Measurements from ENCODE around the gene ADAMTSL3. TPM values are rescaled to one million over a fixed set of nuclear protein-coding genes. Genes with fewer than 3 reads are reported as not detected.

The ADAMTSL3 gene
- polyA plus RNA-seq, 1 donor from 2014 or later: 0.51 TPM

DNA sequence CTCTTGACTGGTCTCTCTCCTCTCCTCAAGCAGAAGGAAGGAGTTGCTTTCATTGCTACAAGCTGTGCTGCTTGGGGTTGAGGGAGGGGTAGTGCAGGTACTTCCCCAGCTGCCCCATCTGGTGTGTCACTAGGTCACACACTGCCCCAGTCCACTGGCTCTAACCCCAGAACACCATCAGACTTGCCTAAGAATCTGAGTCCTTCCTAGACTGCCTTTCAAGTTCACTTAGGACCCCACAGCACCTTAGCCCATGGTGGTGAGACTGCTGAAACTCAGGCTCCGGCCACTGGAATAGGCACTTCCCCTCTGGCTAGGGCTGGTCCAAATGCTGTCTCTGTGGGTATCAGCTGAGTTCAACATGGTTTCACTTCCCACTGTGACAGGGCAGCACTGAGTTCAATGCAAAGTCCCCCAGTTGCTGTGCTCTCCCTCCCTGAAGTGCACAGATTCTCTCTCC is 301.9 kb downstream of the ADAMTSL3 start:
- Histone ChIP-seq H4K20me1 (ENCODE audit: insufficient read depth) (no peaks in the 10 kb centered on the region), H3K27ac (ENCODE audit: low read length) (no peak overlapping the region), H2AFZ (ENCODE audit: low read depth, low read length) (no peak overlapping the region), H3K36me3 (ENCODE audit: insufficient read depth, low read length) (no peaks in the 10 kb centered on the region), H3K9me2 (ENCODE audit: insufficient read depth, low read length) (no peaks in the 10 kb centered on the region), H3K9ac (ENCODE audit: low read length) (no peak overlapping the region), H3K4me2 (ENCODE audit: low read length) (no peak overlapping the region), H3K79me2 (replicated peaks; ENCODE audit: insufficient read depth, low read length) (no peaks in the 10 kb centered on the region), H3K4me3 (ENCODE audit: low read length) (no peak overlapping the region), H3K27me3 (ENCODE audit: insufficient read depth, low read depth, low read length) (no peaks in the 10 kb centered on the region), H3F3A (ENCODE audit: insufficient read depth, low read length, poor library complexity, severe bottlenecking) (no peaks in the 10 kb centered on the region), H3K9me3 (ENCODE audit: low read length) (no peaks in the 10 kb centered on the region)
- TF ChIP-seq EP300 (conservative IDR thresholded peaks at IDR 0.05; ENCODE audit: poor library complexity, severe bottlenecking) (no peak), MXI1 (conservative IDR thresholded peaks at IDR 0.05; ENCODE audit: poor library complexity, severe bottlenecking) (no peak), TAF1 (IDR thresholded peaks at IDR 0.05; ENCODE audit: low read depth) (no peak), RAD21 (conservative IDR thresholded peaks at IDR 0.05) (no peak), SMC3 (conservative IDR thresholded peaks at IDR 0.05; ENCODE audit: poor library complexity) (no peak), EZH2 (IDR thresholded peaks at IDR 0.05; ENCODE audit: borderline replicate concordance, insufficient read depth, low read length, poor library complexity, severe bottlenecking) (no peak), POLR2AphosphoS5 (IDR thresholded peaks at IDR 0.05) (no peak)
- TF ChIP-seq, protein P1, sequence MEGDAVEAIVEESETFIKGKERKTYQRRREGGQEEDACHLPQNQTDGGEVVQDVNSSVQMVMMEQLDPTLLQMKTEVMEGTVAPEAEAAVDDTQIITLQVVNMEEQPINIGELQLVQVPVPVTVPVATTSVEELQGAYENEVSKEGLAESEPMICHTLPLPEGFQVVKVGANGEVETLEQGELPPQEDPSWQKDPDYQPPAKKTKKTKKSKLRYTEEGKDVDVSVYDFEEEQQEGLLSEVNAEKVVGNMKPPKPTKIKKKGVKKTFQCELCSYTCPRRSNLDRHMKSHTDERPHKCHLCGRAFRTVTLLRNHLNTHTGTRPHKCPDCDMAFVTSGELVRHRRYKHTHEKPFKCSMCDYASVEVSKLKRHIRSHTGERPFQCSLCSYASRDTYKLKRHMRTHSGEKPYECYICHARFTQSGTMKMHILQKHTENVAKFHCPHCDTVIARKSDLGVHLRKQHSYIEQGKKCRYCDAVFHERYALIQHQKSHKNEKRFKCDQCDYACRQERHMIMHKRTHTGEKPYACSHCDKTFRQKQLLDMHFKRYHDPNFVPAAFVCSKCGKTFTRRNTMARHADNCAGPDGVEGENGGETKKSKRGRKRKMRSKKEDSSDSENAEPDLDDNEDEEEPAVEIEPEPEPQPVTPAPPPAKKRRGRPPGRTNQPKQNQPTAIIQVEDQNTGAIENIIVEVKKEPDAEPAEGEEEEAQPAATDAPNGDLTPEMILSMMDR (IDR thresholded peaks at IDR 0.05; ENCODE audit: poor library complexity, severe bottlenecking): no peak
- TF ChIP-seq, protein P2, sequence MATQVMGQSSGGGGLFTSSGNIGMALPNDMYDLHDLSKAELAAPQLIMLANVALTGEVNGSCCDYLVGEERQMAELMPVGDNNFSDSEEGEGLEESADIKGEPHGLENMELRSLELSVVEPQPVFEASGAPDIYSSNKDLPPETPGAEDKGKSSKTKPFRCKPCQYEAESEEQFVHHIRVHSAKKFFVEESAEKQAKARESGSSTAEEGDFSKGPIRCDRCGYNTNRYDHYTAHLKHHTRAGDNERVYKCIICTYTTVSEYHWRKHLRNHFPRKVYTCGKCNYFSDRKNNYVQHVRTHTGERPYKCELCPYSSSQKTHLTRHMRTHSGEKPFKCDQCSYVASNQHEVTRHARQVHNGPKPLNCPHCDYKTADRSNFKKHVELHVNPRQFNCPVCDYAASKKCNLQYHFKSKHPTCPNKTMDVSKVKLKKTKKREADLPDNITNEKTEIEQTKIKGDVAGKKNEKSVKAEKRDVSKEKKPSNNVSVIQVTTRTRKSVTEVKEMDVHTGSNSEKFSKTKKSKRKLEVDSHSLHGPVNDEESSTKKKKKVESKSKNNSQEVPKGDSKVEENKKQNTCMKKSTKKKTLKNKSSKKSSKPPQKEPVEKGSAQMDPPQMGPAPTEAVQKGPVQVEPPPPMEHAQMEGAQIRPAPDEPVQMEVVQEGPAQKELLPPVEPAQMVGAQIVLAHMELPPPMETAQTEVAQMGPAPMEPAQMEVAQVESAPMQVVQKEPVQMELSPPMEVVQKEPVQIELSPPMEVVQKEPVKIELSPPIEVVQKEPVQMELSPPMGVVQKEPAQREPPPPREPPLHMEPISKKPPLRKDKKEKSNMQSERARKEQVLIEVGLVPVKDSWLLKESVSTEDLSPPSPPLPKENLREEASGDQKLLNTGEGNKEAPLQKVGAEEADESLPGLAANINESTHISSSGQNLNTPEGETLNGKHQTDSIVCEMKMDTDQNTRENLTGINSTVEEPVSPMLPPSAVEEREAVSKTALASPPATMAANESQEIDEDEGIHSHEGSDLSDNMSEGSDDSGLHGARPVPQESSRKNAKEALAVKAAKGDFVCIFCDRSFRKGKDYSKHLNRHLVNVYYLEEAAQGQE (IDR thresholded peaks at IDR 0.05; ENCODE audit: borderline replicate concordance): no peak

DNA sequence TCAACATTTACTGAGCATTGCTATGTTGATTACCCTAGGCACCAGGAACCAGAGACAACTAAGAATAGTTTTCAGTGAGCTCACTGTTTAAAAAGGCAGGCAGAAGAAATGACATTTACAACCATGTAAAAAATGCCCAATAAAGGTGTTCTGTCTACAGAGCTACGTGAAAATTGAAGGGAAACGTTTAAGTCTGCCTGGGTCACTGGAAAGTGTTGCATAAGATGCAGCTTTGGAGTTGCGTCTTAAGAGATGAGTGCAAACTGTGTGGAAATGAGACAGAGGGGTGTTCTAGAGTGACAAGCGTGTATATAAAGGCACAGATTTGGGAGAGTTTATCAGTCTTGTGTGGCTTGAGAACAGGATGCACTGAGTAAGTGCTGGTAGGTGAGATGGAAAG is 303.0 kb downstream of the ADAMTSL3 start:
- TF ChIP-seq, protein P1 (IDR thresholded peaks at IDR 0.05; ENCODE audit: poor library complexity, severe bottlenecking): no peak
- TF ChIP-seq, protein P2 (IDR thresholded peaks at IDR 0.05; ENCODE audit: borderline replicate concordance): no peak
- TF ChIP-seq RAD21 (conservative IDR thresholded peaks at IDR 0.05) (no peak), MXI1 (conservative IDR thresholded peaks at IDR 0.05; ENCODE audit: poor library complexity, severe bottlenecking) (no peak), EP300 (conservative IDR thresholded peaks at IDR 0.05; ENCODE audit: poor library complexity, severe bottlenecking) (no peak), TAF1 (IDR thresholded peaks at IDR 0.05; ENCODE audit: low read depth) (no peak), POLR2AphosphoS5 (IDR thresholded peaks at IDR 0.05) (no peak), SMC3 (conservative IDR thresholded peaks at IDR 0.05; ENCODE audit: poor library complexity) (no peak), EZH2 (IDR thresholded peaks at IDR 0.05; ENCODE audit: borderline replicate concordance, insufficient read depth, low read length, poor library complexity, severe bottlenecking) (no peak)

More for the DNA sequence above, 303.0 kb downstream of the ADAMTSL3 start:
- H3K4me3 ChIP-seq (ENCODE audit: low read length): no peak overlapping the region
- H3K9me3 ChIP-seq (ENCODE audit: low read length): no peaks in the 10 kb centered on the region
- no peaks in the 10 kb centered on the region for H4K20me1 ChIP-seq (ENCODE audit: insufficient read depth)
- no peak overlapping the region for H3K9ac ChIP-seq (ENCODE audit: low read length)
- no peaks in the 10 kb centered on the region for H3K27me3 ChIP-seq (ENCODE audit: insufficient read depth, low read depth, low read length)
- no peak overlapping the region for H2AFZ ChIP-seq (ENCODE audit: low read depth, low read length)
- no peaks in the 10 kb centered on the region for H3K36me3 ChIP-seq (ENCODE audit: insufficient read depth, low read length)
- H3K79me2 ChIP-seq (replicated peaks; ENCODE audit: insufficient read depth, low read length): no peaks in the 10 kb centered on the region
- no peak overlapping the region for H3K4me2 ChIP-seq (ENCODE audit: low read length)
- no peak overlapping the region for H3K27ac ChIP-seq (ENCODE audit: low read length)
- H3F3A ChIP-seq (ENCODE audit: insufficient read depth, low read length, poor library complexity, severe bottlenecking): no peaks in the 10 kb centered on the region
- no peaks in the 10 kb centered on the region for H3K9me2 ChIP-seq (ENCODE audit: insufficient read depth, low read length)

Data from neural cell (in vitro differentiated cells).